Measurements from ENCODE around the gene UROS.

Gene UROS

GRCh38 chr10:125822878-125823662 lies at the start of gene UROS, which contains the start of gene BCCIP:
Gene UROS, minus strand, starts transcription at chr10:125823258. Its CDS starts 6,759 bp downstream, at chr10:125816499.
Gene BCCIP, plus strand, starts transcription at chr10:125823546. Its CDS starts 12 bp downstream, at chr10:125823558.
- DNase-seq, result peak; percentile 77

- DNase-seq, result no peak
These were observed 48.3 kb upstream of the UROS start for GRCh38 chr10:125871338-125871737.

- DNase-seq, result peak; percentile 13
These were observed 45.4 kb upstream of the UROS start for GRCh38 chr10:125868372-125868975.

GRCh38 chr10:125866421-125867029 lies 43.5 kb upstream of the UROS start:
- DNase-seq, result no peak

GRCh38 chr10:125865120-125865519 lies 42.1 kb upstream of the UROS start:
- DNase-seq, result no peak

GRCh38 chr10:125859128-125859817 lies 36.2 kb upstream of the UROS start:
- no peak for DNase-seq

GRCh38 chr10:125857185-125857760 lies 34.2 kb upstream of the UROS start:
- DNase-seq, result no peak

GRCh38 chr10:125852487-125852886 lies 29.4 kb upstream of the UROS start:
- DNase-seq, result no peak

- no peak for DNase-seq
These were observed 28.0 kb upstream of the UROS start for GRCh38 chr10:125850766-125851731.

- DNase-seq, result no peak
These were observed 26.4 kb upstream of the UROS start for GRCh38 chr10:125849448-125849847.

- DNase-seq, result no peak
These were observed 25.8 kb upstream of the UROS start for GRCh38 chr10:125848857-125849256.

- DNase-seq, result no peak
These were observed 25.3 kb upstream of the UROS start for GRCh38 chr10:125848371-125848770.

GRCh38 chr10:125846894-125847293 lies 23.8 kb upstream of the UROS start:
- DNase-seq, result no peak

- DNase-seq, result no peak
These were observed 22.6 kb upstream of the UROS start for GRCh38 chr10:125845617-125846016.

GRCh38 chr10:125844751-125845221 lies 21.7 kb upstream of the UROS start:
- no peak for DNase-seq

- DNase-seq, result no peak
These were observed 20.7 kb upstream of the UROS start for GRCh38 chr10:125843603-125844329.

- no peak for DNase-seq
These were observed 17.9 kb upstream of the UROS start for GRCh38 chr10:125840955-125841354.

GRCh38 chr10:125840406-125840805 lies 17.3 kb upstream of the UROS start:
- no peak for DNase-seq

GRCh38 chr10:125838802-125839575 lies 15.9 kb upstream of the UROS start:
- DNase-seq, result no peak

- no peak for DNase-seq
These were observed 13.7 kb upstream of the UROS start for GRCh38 chr10:125836746-125837145.
